Measurements from ENCODE around the gene LRRC57.

DNA sequence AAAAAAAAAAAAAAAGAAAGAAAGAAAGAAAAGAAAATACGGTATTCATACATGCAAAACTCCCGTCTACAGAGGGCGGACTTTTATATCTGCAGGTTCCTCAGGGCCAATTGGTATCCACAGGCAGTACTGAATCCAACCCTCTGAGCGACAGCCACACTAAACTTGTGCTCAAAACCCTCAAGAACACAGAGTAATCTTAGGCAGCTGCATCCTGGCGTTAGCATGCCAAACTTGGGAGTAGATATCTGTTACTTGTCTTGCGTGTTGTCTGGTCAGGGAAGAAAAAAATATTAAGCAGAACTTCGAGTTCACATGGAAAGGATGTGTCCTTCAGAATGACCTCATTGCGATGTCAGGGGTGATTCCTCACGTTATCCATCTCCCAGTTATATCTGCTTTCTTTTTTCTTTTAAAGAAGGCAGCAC lies 40.3 kb downstream of the LRRC57 start:
- TF ChIP-seq CTCF (IDR thresholded peaks at IDR 0.05; ENCODE audit: insufficient read depth, low read length, poor library complexity, severe bottlenecking) (no peak), EZH2phosphoT487 (conservative IDR thresholded peaks at IDR 0.05; ENCODE audit: low read length) (no peak)

Measured in SU-DHL-6 (cell line).